ENCODE data around the gene HOXC6.
A peak's percentile ranks its signal among the peaks of the same experiment; 100 is the strongest.

The HOXC6 gene

DNA sequence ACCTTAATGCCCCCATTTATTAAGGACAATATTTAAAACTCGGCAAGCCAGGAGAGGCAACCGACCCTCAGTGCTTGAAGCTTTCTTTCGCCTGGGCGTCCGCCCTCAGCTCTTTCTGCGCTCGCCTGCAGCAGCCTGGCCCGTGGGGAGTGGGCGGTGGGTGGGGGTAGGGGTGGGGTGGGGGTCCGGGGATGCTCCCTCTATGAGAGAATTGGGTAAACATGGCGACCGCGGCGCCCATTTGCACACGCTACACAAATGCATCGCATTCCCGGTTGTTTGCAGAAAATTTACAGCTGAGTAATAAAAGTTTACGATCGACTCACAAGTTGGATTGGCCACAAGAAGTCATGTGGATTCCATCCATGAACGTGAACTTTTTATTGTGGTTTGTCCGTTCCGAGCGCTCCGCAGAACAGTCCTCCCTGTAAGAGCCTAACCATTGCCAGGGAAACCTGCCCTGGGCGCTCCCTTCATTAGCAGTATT lies 11.7 kb upstream of the HOXC6 start (continued):
- TF ChIP-seq, protein P1, sequence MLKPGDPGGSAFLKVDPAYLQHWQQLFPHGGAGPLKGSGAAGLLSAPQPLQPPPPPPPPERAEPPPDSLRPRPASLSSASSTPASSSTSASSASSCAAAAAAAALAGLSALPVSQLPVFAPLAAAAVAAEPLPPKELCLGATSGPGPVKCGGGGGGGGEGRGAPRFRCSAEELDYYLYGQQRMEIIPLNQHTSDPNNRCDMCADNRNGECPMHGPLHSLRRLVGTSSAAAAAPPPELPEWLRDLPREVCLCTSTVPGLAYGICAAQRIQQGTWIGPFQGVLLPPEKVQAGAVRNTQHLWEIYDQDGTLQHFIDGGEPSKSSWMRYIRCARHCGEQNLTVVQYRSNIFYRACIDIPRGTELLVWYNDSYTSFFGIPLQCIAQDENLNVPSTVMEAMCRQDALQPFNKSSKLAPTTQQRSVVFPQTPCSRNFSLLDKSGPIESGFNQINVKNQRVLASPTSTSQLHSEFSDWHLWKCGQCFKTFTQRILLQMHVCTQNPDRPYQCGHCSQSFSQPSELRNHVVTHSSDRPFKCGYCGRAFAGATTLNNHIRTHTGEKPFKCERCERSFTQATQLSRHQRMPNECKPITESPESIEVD (tag by site-specific recombination; IDR thresholded peaks at IDR 0.05) = peak; percentile 70
- TF ChIP-seq ZNF169 (tag by site-specific recombination; IDR thresholded peaks at IDR 0.05) = no peak
- TF ChIP-seq, protein P2, sequence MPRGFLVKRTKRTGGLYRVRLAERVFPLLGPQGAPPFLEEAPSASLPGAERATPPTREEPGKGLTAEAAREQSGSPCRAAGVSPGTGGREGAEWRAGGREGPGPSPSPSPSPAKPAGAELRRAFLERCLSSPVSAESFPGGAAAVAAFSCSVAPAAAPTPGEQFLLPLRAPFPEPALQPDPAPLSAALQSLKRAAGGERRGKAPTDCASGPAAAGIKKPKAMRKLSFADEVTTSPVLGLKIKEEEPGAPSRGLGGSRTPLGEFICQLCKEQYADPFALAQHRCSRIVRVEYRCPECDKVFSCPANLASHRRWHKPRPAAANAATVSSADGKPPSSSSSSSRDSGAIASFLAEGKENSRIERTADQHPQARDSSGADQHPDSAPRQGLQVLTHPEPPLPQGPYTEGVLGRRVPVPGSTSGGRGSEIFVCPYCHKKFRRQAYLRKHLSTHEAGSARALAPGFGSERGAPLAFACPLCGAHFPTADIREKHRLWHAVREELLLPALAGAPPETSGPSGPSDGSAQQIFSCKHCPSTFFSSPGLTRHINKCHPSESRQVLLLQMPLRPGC (tag by site-specific recombination; IDR thresholded peaks at IDR 0.05) = peak; percentile 41; the same call in 1 of the 2 replicates
- TF ChIP-seq, protein P3, sequence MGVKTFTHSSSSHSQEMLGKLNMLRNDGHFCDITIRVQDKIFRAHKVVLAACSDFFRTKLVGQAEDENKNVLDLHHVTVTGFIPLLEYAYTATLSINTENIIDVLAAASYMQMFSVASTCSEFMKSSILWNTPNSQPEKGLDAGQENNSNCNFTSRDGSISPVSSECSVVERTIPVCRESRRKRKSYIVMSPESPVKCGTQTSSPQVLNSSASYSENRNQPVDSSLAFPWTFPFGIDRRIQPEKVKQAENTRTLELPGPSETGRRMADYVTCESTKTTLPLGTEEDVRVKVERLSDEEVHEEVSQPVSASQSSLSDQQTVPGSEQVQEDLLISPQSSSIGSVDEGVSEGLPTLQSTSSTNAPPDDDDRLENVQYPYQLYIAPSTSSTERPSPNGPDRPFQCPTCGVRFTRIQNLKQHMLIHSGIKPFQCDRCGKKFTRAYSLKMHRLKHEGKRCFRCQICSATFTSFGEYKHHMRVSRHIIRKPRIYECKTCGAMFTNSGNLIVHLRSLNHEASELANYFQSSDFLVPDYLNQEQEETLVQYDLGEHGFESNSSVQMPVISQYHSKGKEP (tag by site-specific recombination; IDR thresholded peaks at IDR 0.05) = peak; percentile 100
- peak; percentile 19; the same call in 1 of the 2 replicates for TF ChIP-seq KLF8 (tag by site-specific recombination; IDR thresholded peaks at IDR 0.05)
- no peak for TF ChIP-seq KLF10 (tag by site-specific recombination; IDR thresholded peaks at IDR 0.05)
- TF ChIP-seq BCL11B (tag by site-specific recombination; IDR thresholded peaks at IDR 0.05; ENCODE audit: low read depth) = peak; percentile 48; the same call in 1 of the 2 replicates
- no peak for TF ChIP-seq ZNF350 (tag by site-specific recombination; IDR thresholded peaks at IDR 0.05)
- peak; percentile 52 for TF ChIP-seq ZFHX2 (tag by site-specific recombination; conservative IDR thresholded peaks at IDR 0.05)
- no peak for TF ChIP-seq GLI4 (tag by site-specific recombination; IDR thresholded peaks at IDR 0.05)
- no peak for TF ChIP-seq ZNF221 (tag by site-specific recombination; IDR thresholded peaks at IDR 0.05; ENCODE audit: borderline replicate concordance)
- peak; percentile 74; the same call in 1 of the 2 replicates for TF ChIP-seq HOXD13 (CRISPR knock-in tag; IDR thresholded peaks at IDR 0.05; ENCODE audit: borderline replicate concordance)
- no peak for TF ChIP-seq PRDM1 (tag by site-specific recombination; IDR thresholded peaks at IDR 0.05)
- TF ChIP-seq, protein P4, sequence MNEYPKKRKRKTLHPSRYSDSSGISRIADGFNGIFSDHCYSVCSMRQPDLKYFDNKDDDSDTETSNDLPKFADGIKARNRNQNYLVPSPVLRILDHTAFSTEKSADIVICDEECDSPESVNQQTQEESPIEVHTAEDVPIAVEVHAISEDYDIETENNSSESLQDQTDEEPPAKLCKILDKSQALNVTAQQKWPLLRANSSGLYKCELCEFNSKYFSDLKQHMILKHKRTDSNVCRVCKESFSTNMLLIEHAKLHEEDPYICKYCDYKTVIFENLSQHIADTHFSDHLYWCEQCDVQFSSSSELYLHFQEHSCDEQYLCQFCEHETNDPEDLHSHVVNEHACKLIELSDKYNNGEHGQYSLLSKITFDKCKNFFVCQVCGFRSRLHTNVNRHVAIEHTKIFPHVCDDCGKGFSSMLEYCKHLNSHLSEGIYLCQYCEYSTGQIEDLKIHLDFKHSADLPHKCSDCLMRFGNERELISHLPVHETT (tag by site-specific recombination; IDR thresholded peaks at IDR 0.05) = no peak; the same call in 1 of the 2 replicates
- peak; percentile 39; the same call in 1 of the 2 replicates for TF ChIP-seq MYNN (tag by site-specific recombination; IDR thresholded peaks at IDR 0.05; ENCODE audit: borderline replicate concordance)
- TF ChIP-seq ZEB2 (tag by site-specific recombination; IDR thresholded peaks at IDR 0.05) = peak; percentile 28; the same call in 1 of the 2 replicates
- 0 out of 2 replicates have a peak, but pooled peaks have one; percentile 14 for TF ChIP-seq ZSCAN30 (tag by site-specific recombination; IDR thresholded peaks at IDR 0.05)
- TF ChIP-seq, protein P5, sequence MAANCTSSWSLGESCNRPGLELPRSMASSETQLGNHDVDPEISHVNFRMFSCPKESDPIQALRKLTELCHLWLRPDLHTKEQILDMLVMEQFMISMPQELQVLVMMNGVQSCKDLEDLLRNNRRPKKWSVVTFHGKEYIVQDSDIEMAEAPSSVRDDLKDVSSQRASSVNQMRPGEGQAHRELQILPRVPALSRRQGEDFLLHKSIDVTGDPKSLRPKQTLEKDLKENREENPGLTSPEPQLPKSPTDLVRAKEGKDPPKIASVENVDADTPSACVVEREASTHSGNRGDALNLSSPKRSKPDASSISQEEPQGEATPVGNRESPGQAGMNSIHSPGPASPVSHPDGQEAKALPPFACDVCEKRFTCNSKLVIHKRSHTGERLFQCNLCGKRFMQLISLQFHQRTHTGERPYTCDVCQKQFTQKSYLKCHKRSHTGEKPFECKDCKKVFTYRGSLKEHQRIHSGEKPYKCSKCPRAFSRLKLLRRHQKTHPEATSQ (tag by site-specific recombination; IDR thresholded peaks at IDR 0.05) = no peak
- no peak for TF ChIP-seq ZBTB21 (tag by site-specific recombination; IDR thresholded peaks at IDR 0.05)
- TF ChIP-seq ZNF843 (tag by site-specific recombination; IDR thresholded peaks at IDR 0.05) = peak; percentile 63
- peak; percentile 49 for TF ChIP-seq SP2 (tag by site-specific recombination; IDR thresholded peaks at IDR 0.05)
- TF ChIP-seq IKZF3 (tag by site-specific recombination; IDR thresholded peaks at IDR 0.05) = peak; percentile 98
- TF ChIP-seq, protein P6, sequence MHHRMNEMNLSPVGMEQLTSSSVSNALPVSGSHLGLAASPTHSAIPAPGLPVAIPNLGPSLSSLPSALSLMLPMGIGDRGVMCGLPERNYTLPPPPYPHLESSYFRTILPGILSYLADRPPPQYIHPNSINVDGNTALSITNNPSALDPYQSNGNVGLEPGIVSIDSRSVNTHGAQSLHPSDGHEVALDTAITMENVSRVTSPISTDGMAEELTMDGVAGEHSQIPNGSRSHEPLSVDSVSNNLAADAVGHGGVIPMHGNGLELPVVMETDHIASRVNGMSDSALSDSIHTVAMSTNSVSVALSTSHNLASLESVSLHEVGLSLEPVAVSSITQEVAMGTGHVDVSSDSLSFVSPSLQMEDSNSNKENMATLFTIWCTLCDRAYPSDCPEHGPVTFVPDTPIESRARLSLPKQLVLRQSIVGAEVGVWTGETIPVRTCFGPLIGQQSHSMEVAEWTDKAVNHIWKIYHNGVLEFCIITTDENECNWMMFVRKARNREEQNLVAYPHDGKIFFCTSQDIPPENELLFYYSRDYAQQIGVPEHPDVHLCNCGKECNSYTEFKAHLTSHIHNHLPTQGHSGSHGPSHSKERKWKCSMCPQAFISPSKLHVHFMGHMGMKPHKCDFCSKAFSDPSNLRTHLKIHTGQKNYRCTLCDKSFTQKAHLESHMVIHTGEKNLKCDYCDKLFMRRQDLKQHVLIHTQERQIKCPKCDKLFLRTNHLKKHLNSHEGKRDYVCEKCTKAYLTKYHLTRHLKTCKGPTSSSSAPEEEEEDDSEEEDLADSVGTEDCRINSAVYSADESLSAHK (tag by site-specific recombination; IDR thresholded peaks at IDR 0.05) = peak; percentile 69
- peak; percentile 73; the same call in 1 of the 2 replicates for TF ChIP-seq HOXC10 (CRISPR knock-in tag; IDR thresholded peaks at IDR 0.05)
- peak; percentile 66; the same call in 1 of the 2 replicates for TF ChIP-seq BCL11A (tag by site-specific recombination; IDR thresholded peaks at IDR 0.05; ENCODE audit: low read depth)
- TF ChIP-seq KLF1 (tag by site-specific recombination; IDR thresholded peaks at IDR 0.05) = 0 out of 2 replicates have a peak, but pooled peaks have one; percentile 16
- no peak for TF ChIP-seq ZNF223 (tag by site-specific recombination; IDR thresholded peaks at IDR 0.05)
- no peak for TF ChIP-seq OSR2 (tag by site-specific recombination; IDR thresholded peaks at IDR 0.05)
- TF ChIP-seq FEZF1 (tag by site-specific recombination; IDR thresholded peaks at IDR 0.05) = peak; percentile 32; the same call in 1 of the 2 replicates
- no peak for TF ChIP-seq RBAK (tag by site-specific recombination; IDR thresholded peaks at IDR 0.05)
- TF ChIP-seq ZNF174 (tag by site-specific recombination; IDR thresholded peaks at IDR 0.05) = no peak
- TF ChIP-seq ZNF311 (tag by site-specific recombination; IDR thresholded peaks at IDR 0.05; ENCODE audit: borderline replicate concordance) = no peak
